Measurements from ENCODE around the gene NONO.
"Not testable (repeated sequence)": the region's sequence is repeated elsewhere in the genome, so short reads cannot be mapped to it uniquely, and the experiment has no call there.

Gene NONO

DNA sequence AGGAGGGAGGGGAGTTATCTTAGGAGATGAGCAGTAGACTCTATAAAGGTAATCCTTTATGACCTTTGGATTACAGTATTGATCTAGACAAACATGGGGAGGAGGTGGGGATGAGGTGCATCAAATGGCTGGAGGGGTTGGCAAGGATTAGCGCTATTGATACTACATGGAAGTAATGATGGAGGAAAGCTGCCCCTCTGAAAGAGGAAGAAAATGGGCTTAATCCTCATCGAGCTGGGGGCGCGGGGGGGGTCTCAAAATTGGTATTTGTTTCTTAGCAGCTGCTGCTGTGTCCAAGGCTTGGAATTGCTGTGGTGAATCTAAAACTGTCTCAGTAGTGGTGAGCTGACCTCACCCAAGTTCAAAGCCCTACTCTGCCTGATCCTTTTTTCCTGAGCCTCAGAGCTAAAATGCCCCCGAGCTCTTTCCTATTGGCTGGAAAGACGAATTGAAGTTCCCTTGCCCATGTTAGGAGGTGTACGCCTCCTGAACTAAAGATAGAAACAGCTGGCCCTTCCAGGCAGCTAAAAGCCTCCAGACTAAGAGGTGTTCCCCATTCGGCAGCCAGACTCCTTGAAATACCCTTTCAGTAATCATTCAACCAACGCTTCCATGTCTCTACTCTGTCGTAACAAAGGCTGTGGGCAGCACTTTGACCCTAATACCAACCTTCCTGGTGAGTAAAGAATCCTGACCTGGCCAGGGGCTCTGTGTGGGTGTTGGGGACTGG lies 17.9 kb downstream of the NONO start, which contains the start of gene ITGB1BP2:
Gene ITGB1BP2 (plus strand): TSS at position 556 of the 730 bp plus-strand sequence. CDS start 57 bp downstream, at position 613.
- Histone ChIP-seq H3K36me3 (ENCODE audit: insufficient read depth, low read length) (peaks cover 30% of the 10 kb centered on the region), H3K4me1 (ENCODE audit: insufficient read depth, low read length) (no peaks in the 10 kb centered on the region)

DNA sequence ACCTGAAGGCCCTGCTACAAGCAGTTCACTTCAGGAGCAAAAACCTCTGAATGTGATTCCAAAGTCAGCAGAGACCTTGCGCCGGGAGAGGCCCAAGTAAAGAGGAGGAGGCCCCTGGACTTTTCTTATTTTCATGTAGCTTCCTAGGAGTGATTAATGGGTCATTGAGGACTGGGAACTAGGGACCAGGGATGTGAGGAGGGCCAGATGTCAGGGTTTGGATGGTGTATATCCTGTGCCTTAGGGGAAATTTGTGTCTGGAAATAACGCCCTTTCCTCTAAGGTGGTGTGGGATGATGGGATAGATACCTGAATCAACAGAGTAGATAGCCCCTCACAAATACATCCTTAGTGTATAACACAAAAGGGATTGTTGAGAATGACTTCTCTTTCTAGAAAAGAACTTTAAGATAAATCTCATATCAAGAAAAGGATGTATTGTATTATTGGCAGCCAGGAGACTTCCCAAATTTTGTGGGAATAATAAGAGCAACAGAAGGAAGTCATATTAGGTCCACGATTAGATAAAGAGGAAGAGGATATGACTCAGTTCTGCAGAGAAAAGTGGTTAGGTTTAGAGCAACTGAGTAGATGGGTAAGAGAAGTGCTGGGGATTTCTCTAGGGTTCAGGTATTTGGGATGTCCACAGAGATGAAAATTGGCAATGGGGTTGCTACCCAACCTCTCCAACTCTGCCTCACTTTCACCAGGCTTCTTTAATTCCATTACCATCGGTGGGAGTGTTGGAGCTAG lies 19.2 kb downstream of the NONO start:
- peaks cover 24% of the 10 kb centered on the region for H3K36me3 ChIP-seq (ENCODE audit: insufficient read depth, low read length)
- H3K9me3 ChIP-seq (ENCODE audit: control insufficient read depth, insufficient read depth, low read length) = no peaks in the 10 kb centered on the region
- H3K9ac ChIP-seq (ENCODE audit: low read depth, low read length) = no peak overlapping the region
- no peaks in the 10 kb centered on the region for H3K4me1 ChIP-seq (ENCODE audit: insufficient read depth, low read length)

More for the DNA sequence above, 17.9 kb downstream of the NONO start, which contains the start of gene ITGB1BP2:
- H3K9ac ChIP-seq (ENCODE audit: low read depth, low read length) = no peak within 1 kb of the TSS
- no peaks in the 10 kb centered on the region for H3K9me3 ChIP-seq (ENCODE audit: control insufficient read depth, insufficient read depth, low read length)

DNA sequence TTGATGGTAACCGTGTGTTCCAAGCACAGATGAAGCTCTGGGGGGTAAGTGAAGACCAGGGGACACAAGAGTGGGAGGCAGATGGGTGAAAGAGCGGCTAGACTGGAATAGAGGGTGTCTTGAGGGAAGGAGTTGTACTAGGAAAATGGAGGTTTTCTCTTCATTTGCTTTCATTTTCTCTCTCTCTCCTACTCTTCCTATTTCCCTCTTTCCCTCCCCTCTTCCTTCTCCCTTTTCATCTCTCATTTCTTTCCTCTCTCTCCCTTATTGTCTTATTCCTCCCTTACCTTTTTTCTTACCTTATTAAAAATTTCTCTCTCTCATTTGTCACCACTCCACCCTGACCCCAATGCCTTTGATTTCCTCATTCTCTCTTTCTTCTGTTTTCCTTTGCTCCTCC lies 21.1 kb downstream of the NONO start:
- H3K36me3 ChIP-seq (ENCODE audit: insufficient read depth, low read length) = peaks cover 15% of the 10 kb centered on the region
- H3K4me1 ChIP-seq (ENCODE audit: insufficient read depth, low read length) = no peaks in the 10 kb centered on the region
- H3K9me3 ChIP-seq (ENCODE audit: control insufficient read depth, insufficient read depth, low read length) = no peaks in the 10 kb centered on the region
- H3K9ac ChIP-seq (ENCODE audit: low read depth, low read length) = no peak overlapping the region

DNA sequence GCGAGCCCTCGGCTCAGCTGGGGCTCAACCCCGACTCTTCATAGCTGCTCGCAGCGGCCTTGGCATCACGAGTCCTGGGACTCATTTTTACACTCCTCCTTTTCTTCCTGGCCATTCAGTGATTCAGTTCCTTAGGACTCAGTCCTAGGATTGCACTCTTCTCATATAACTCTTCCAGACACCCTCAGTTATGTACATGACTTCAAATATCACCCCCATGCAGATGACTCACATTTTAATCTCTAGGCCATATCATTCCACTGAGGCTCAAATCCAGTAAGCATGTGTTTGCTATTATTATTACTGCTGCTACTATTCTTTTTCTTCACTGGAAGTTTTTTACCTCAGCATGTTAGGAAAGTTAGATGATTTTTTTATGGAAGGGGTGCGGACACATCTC lies 32.5 kb downstream of the NONO start:
- Histone ChIP-seq H3K9me3 (ENCODE audit: control insufficient read depth, insufficient read depth, low read length) (no peaks in the 10 kb centered on the region), H3K9ac (ENCODE audit: low read depth, low read length) (no peak overlapping the region), H3K36me3 (ENCODE audit: insufficient read depth, low read length) (no peaks in the 10 kb centered on the region), H3K4me1 (ENCODE audit: insufficient read depth, low read length) (no peaks in the 10 kb centered on the region)

DNA sequence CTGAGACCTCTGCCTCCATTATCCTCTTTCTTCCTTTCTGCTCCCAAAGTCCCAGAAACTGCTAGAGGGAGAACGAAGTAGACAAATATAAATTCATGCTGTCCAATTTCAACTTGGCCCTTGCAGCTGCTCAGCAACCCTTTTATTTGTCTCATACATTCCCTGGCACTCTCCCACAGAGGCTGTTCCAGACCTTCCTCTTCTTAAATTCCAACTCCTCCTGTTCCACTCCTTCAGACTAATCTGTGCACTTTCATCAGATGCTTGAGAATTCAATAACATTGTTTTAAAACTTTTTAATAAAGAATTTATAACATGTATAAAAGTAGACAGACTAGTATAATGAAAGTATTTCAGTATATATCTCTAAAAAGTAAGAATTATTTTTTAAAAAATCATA lies 33.5 kb downstream of the NONO start:
- H3K4me1 ChIP-seq (ENCODE audit: insufficient read depth, low read length); H3K9ac ChIP-seq (ENCODE audit: low read depth, low read length); H3K9me3 ChIP-seq (ENCODE audit: control insufficient read depth, insufficient read depth, low read length); H3K36me3 ChIP-seq (ENCODE audit: insufficient read depth, low read length): not testable (repeated sequence)

DNA sequence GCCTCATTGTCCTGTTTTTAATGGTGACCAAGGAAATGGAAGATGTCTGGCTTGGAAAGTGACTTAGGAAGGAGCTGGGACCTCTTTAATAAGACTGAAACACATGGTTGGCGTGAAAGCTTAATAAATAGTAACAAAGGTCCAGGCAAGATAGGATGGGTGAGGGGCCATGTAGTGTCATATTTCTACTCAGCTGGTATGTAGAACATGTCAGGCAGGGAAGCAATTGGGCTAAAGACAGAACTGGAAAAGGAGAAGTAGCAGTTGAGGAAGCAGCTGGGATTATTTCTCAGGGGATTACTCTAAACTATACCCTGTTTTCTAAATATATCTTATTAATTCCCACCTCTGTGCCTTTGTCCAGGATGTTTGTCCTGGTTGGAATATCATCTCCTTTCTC lies 36.7 kb downstream of the NONO start:
- Histone ChIP-seq H3K9ac (ENCODE audit: low read depth, low read length) (no peak overlapping the region), H3K4me1 (ENCODE audit: insufficient read depth, low read length) (no peaks in the 10 kb centered on the region), H3K36me3 (ENCODE audit: insufficient read depth, low read length) (no peaks in the 10 kb centered on the region), H3K9me3 (ENCODE audit: control insufficient read depth, insufficient read depth, low read length) (no peaks in the 10 kb centered on the region)

DNA sequence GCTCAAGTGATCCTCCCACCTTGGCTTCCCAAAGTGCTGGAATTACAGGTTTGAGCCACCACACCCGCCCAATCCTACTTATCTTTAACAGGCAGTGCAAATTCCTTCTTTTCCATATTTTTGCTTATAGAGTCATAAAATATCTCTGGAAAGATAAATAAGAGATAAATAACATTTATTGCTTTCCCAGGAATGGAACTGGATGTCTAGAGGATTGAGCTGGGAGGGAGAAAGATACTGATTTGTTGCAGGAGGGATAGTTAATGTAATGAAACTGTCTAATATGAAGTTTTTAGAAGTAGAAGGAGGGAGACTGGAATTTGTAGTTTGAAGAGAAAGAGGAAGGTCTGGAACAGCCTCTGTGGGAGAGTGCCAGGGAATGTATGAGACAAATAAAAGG lies 38.3 kb downstream of the NONO start:
- H3K4me1 ChIP-seq (ENCODE audit: insufficient read depth, low read length) = no peaks in the 10 kb centered on the region
- H3K9me3 ChIP-seq (ENCODE audit: control insufficient read depth, insufficient read depth, low read length) = no peaks in the 10 kb centered on the region

DNA sequence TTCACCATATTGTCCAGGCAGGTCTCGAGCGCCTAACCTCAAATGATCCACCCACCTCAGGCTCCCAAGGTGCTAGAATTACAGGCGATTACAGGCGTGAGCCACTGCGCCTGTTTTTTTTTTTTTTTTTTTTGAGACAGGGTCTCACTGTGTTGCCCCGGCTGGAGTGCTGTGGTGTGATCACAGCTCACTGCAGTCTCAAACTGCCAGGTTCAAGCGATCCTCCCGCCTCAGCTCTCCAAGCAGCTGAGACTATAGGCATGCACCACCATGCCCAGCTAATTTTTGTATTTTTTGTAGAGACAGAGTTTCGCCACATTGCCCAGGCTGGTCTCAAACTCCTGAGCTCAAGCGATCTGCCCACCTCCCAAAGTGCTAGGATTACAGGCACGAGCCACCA lies 41.0 kb downstream of the NONO start:
- not testable (repeated sequence) for H3K36me3 ChIP-seq (ENCODE audit: insufficient read depth, low read length); H3K9ac ChIP-seq (ENCODE audit: low read depth, low read length); H3K4me1 ChIP-seq (ENCODE audit: insufficient read depth, low read length); H3K9me3 ChIP-seq (ENCODE audit: control insufficient read depth, insufficient read depth, low read length)

More for the DNA sequence above, 38.3 kb downstream of the NONO start:
- Histone ChIP-seq H3K36me3 (ENCODE audit: insufficient read depth, low read length) (no peaks in the 10 kb centered on the region), H3K9ac (ENCODE audit: low read depth, low read length) (no peak overlapping the region)

DNA sequence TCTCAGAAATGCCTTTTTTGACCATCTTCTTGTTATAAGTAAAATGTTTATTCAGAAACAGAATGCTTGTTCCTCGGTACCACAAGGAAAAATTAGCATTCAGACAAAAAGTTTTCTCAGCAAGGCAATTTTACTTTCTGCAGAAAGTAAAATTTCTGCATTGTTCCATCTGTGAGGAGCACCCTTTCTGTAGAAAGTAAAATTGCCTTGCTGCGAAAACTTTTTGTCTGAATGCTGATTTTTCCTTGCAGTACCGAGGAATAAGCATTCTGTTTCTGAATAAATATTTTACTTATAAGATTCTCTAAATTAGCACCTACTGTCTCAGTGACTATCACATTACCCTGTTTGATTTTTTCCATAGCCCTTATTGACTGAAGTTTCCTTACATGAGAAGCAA lies 43.0 kb downstream of the NONO start:
- H3K36me3 ChIP-seq (ENCODE audit: insufficient read depth, low read length) = no peaks in the 10 kb centered on the region
- no peaks in the 10 kb centered on the region for H3K4me1 ChIP-seq (ENCODE audit: insufficient read depth, low read length)
- H3K9ac ChIP-seq (ENCODE audit: low read depth, low read length) = no peak overlapping the region
- no peaks in the 10 kb centered on the region for H3K9me3 ChIP-seq (ENCODE audit: control insufficient read depth, insufficient read depth, low read length)

DNA sequence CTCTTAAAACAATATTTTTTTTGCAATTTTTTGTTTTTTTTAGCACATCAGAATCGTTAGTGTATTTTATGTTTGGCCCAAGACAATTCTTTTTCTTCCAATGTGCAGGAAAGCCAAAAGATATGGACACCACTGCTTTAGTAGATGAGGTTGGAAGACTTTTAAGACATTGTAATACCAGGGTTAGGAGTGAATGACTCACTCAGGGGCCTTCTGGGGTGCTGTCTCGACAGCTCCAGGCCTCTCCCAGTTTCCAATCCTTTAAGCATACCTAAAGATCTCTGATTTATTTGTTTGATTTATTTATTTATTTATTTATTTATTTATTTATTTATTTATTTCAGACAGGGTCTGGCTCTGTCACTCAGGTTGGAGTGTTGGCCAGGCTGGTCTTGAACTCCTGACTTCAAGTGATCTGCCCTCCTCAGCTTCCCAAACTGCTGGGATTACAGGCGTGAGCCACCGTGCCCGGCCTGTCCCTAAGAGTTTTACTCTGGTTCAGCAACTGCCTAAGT lies 65.8 kb downstream of the NONO start:
- not testable (repeated sequence) for H3K4me1 ChIP-seq (ENCODE audit: insufficient read depth, low read length); H3K9me3 ChIP-seq (ENCODE audit: control insufficient read depth, insufficient read depth, low read length); H3K9ac ChIP-seq (ENCODE audit: low read depth, low read length); H3K36me3 ChIP-seq (ENCODE audit: insufficient read depth, low read length)

DNA sequence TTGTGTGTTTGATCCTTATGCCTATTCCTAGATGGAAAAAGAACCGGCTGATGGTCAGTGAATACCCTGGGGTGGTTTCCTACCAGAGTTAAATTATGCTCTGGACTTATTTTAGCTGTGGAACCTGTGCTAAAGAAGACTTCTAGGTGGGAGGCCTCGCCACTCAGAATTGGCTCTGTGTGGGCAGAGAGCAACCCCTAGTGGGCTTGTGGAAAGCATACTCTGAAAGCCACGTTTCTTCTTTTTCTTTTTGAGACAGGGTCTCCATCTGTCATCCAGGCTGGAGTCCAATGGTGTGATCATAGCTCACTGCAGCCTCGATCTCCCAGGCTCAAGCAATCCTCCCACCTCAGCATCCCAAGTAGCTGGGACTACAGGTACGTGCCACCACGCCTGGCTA lies 66.4 kb downstream of the NONO start:
- not testable (repeated sequence) for H3K9ac ChIP-seq (ENCODE audit: low read depth, low read length); H3K4me1 ChIP-seq (ENCODE audit: insufficient read depth, low read length); H3K9me3 ChIP-seq (ENCODE audit: control insufficient read depth, insufficient read depth, low read length); H3K36me3 ChIP-seq (ENCODE audit: insufficient read depth, low read length)
